HG03460 (cell line): ENCODE results near the gene PEX16.
A peak's percentile ranks its signal among the peaks of the same experiment; 100 is the strongest.

Experiments
- ATAC-seq: cut with Tn5 transposase; IDR thresholded peaks from one replicate; pipeline ENCODE4 v1.9.1; 2021; ENCODE audit not compliant: unreplicated experiment

PEX16 gene

DNA sequence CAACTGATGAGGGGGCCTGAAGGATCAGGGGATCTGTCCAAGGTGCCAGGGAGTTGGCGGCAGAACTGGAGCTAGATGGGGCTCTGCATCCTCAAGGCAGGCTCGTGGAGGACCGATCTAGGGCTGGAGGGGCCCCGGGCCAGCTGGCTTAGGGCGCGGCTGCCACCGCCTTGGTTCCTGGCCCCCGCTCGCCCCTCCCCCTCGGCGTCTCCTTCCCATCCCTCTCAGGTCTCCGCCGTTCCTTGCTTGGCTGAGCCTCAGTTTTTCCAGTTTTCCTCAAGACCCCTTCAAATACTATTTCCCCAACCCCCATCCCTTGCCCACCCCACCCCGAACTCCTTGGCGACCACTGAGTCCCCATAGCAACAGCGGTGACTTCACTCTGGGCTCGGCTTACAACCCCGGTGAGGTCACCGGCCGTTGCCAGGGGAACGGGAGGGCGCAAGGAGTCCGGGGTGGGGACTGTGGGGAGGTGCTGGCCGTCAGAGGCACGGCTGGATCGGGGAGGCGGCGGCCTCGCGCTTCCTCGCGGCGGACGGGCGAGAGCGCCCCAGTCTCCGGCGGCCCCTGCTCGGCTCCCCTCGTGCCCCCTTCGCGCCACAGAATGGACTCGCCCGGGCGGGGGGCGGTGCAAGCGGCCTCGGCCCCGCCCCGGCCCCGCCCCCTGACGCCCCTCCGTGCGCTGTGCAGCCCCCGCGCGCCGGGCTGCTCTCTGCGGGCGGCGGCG is 18.1 kb downstream of the PEX16 start:
- ATAC-seq, result peak; percentile 67

DNA sequence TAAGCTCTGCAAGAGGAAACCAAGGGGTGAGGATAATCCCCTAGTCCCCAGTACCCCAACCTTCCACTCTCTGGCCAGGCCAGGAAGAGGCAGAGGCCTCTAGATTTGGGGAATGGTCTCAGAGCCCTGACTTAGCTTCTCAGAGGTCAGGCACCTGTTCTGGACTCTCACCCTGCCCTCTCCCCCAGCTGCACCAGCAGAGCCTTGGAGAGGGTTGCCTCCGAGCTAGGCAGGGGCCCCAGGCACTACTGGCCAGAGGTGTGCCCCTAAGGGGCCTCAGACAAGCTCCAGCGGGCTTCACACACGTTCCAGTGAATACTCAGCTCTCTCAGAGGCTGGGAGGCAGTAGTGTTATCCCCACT is 18.6 kb downstream of the PEX16 start:
- ATAC-seq, result no peak

DNA sequence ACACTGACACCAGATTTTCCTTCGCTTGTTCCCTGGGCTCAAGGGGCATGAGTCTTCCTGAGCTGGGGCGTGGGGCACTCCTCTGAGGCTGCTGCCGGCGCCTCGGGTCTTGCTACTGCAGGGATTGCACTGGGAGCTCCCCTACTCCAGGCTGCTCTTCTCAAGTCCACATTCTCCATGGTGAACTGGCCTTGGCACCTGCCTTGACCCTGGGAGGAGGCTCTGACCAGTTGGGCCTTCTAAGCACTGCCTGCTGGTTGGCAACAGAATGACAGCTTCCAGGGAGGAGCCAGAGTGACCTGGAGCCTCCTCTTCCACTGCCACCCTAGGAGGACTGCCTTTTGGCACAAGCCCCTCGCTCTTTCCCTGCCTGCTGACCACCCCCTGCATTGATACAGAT is 20.1 kb downstream of the PEX16 start:
- no peak for ATAC-seq

DNA sequence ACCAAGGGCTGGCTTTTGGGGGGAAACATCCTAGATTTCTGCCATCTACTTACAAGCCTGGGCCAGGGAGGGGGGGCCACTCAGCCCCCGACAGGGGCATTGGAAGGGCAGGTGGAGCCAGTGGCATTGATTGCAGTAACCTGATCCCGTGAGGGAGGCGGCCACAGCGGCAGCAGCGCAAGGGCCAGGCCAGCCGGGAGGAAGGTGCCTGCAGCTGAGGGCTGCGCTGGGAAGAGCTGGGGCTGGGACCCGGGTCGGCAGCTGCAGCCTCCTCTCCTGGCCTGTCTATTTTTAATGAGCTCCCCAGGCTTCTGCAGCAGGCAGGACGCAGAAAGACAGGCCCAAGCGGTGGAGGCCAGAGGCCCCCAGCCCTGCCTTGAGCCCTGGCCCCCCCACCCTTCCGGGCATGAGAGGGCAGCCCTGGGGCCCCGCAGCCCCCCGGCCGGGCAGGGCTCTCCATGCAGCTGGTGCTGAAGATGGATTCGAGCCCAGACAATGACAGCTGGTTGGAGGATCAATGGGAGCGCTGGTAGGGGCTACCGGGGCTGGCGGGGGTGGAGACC is 21.2 kb downstream of the PEX16 start:
- no peak for ATAC-seq

DNA sequence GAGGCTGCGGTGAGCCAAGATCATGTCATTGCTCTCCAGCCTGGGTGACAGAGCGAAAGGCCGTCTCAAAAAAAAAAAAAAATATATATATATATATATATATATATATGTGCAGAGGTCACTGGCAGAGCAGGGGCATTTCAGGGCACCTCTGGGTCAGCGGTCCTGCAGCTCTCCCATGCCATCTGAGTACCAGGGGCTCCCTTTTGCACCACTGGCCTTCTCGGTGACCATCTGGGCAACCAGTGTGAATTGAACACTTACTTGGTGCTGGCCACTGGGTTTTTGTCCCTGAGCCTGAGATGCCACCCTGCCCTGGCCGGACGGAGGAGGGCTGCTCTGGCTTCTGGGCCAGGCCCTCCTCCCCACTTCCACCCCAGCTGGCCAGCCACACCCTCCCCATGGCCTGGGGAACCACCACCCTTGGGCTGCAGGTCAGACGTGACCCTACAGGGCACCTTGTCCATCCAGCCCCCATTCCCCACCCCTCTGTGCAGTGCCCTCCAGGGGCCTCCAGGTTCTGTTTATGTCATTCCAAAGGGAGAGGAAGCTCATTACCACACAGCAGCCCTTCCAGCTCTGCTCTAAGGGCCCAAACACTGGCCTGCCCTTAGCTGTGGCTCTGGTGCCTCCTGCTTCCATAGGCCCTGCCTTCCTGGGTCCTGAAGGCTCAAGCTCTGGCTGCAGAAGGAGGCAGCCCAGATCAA is 22.0 kb downstream of the PEX16 start:
- no peak for ATAC-seq

DNA sequence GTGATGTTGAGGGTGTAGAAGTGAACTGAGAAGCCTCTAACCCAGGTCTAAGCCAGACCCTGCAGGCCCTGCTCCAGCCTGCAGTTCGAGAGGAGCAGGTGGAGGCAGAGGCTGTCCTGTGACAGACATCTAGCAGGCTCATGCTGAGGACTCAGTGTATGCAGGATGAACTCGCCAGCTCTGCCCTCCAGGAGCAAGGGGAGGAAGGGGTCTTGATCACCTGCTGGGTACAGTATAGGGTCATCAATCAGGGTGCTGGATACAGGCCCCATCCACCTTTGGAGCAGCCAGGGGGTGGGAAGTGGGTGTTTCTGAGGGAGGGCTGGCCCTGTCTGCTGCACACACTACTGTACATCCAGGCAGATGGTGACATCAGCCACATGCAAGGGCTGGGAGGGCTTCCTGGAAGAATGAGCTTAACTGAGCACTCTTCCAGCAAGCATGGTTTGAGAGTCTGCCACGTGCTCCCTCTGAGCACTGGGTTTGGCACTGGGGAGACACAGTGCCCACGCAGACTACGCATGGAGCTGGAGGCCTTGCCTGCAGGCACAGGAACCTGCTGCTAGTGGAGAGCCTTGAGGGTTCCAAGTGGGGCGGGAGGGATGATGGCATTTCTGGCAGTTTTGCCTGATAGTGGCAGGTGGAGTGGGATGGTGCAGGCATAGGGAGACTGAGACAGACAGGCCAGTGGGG is 23.0 kb downstream of the PEX16 start:
- ATAC-seq, result no peak

DNA sequence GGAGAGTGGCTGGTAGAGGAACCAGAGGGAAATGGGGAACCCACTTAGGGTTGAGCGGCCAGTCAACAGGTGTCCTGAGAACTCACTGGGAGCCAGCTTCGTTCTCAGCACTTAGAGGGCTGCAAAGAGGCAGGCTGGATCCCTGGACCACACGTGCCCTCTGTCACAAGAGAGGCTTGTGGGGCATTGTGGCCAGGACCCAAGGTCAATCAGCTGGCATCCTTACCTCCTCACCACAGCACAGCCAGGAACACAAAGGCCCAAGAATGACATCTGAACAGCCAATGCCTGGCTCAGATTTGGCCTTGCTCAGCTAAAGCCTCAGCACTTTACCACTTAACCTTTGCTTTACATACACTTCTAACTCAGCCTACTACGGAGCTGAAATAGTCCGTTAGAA is 24.8 kb downstream of the PEX16 start:
- ATAC-seq, result no peak

DNA sequence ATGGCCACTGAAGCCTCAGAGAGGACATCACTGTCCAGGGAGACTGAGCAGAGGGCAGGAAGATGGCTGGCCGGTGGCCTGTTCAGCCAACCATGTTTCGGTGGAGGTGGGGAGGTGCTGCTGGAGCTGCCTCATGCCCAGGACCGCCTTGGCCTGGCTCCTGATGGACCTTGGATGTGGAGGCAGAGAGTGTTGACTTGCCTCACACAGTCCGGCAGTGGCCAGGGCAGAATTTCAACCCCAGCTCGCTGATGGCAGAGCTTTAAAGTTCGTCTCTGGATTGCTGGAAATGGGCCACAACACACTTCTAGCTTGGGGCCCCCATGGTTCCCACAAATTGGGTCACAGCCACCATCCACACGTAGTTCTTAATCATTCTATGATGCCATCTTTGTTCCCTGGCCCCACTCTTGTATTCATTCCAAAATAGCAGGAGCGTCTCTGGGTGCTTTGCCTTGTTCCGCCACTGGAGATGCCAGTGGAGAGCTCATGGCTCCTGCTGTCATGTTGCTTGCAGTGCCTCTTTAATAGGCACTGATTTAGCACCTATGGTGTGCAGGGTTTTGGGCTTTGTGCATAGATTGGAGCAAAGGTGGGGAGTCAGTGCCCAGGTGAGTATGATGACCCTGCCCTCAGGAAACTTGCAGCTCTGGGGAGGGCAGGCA is 26.7 kb downstream of the PEX16 start:
- ATAC-seq, result no peak

DNA sequence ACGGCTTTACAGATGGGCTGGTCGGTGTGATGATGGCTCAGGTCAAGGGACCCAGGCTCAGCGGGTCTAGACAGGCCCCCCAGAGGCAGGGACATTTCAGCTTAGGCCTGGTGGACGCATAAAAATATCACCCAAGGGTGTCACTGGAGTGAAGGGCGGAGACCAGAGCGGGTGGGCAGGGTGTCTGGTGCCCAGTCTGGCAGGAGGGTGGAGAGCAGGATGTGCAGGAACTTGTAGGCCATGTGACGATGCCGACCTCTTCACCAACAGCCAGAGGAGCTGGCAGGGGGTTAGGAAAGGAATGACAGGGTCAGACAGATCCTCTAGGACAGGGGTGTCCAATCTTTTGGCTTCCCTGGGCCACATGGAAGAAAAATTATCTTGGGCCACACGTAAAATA is 27.7 kb downstream of the PEX16 start:
- ATAC-seq, result no peak

DNA sequence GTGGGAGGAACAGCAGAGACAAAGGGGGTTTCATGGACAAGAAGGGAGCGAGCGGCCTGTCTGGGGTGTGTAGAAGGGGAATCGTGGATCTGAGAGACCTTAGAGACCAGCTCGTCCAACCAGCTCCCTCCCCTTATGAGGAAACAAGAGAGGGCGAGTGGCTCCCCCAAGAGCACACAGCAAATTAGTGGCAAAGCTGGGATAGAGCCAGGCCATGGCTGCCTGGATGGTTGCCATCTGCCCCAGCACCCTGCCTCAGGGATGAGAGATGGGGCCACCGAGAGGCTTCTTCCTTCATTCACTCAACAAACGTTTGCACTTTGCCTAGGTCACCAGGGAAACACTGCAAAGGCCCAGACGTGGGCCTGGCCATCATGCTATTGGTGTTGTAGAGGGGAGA is 28.1 kb downstream of the PEX16 start:
- ATAC-seq, result no peak

DNA sequence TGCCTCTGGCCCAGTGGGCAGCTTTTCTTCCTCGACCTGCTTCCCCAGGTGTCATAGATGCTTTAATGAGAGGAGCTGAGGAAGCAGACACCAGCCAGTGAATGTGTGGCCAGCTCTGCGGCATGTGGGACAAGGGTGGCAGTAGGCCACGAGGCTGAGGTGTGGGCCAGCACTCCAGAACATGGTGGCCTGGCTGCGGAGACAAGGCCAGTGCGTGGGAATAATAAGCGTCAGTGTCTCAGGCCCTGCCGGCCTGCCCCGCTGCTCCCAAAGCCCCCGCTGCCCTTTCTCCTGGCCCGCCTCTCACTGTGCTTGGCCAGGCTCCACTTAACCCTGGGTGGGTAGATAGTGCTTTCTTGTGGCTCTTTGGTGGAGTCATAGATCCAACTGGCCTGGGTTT is 30.1 kb downstream of the PEX16 start:
- no peak for ATAC-seq

DNA sequence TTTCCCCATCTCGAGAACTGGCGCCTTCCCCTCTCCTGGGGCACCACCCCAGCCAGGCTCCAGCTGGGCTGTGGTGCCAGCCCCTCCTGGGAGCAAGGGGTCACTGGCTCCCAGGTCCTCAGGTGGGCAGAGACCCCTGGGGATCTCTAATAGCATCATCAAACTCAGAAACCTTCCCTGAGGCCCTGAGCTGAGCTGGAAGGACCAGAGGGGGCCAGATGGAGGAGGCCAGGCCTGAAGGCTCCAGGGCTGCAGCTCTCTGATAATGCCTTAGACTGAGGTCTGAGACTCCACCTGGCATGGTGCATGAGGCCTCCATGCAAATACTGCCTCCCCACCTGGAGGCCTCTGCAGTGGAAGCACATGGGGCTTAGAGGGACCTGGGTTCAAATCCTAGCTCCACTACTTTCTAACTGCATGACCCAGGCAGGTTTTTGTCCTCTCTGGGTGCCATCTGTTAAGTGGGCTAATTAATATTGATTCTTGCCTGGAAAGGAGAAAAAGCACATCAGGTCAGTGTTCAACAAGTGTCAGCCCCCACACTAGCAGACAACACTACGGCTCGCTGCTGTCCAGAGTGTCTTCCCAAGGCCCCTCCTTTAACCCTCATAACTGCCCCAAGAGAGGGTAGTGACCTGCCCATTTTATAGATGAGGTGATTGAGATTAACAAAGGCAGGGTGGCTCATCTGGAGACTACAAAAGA is 30.7 kb downstream of the PEX16 start:
- ATAC-seq, result no peak

DNA sequence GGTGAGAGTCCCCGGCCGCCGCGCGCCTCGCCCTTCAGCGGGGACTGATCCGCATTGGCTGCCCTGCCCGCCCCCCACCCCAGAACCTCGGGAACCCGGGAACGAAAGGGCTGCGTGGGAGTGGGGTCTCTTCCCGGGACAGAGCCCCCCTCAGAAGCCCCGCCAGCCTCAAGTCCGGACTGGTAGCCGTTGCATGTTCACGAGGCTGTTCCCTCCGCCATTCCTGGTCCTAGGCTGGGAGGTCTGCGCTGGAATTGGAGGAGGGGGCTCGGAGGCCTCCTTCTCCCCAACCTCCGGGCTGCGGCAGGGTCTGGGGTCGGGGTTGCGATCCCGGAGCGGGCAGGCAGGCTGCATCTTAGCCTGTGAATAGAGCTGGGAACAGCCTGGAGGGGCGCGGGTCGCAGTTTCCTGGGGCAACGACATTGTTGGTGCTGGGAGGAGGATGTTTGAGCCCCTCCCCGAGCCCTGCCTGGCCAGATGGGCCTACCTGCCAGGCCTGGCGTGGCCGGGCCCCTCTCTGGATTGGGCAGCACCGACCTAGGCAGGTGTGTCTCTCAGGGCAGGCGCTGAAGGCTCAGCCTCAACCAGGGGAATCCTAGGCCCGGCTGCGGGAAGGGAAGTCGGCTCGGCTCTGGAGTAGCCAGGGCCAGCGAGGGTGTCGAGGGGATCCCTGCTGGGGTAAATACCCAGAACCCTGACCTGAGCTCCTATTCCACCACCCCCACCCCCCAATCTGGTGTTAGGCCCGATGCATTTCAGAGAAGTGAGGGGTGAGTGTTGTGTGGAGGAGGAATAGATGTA is 31.6 kb downstream of the PEX16 start:
- ATAC-seq, result no peak

DNA sequence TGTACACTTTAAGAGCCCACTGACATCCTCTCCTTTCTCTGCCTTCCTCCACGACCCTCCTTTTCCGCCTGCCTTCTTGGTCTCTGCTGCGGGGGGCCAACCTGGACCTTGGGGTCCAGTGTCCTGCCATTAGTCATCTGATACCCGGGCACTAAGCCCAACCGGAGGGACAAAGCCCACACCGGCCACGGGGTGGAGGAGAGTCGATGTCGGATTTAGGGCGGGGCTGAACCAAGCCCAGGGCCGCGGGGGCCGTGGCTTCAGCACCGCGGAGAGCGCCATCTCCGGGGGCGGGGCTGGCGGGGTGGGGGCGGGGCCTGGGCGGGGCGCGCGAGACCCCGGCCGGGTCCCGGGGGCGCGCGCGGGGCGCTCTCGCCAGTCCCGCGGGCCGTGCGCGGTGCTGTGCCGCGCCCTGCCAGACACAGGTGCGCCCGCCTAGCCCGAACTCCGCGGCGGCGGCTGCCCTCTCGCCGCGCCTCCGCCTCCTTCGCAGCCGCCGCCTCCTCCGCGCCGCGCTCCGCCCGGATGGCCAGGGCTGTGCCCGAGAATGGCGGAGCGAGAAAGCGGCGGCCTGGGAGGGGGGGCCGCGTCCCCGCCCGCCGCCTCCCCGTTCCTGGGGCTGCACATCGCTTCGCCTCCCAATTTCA is 32.3 kb downstream of the PEX16 start, which contains the start of gene MAPK8IP1:
Gene MAPK8IP1, plus strand, starts transcription at position 378 of the 647 bp plus-strand sequence. Its CDS starts 170 bp downstream, at position 548.
- ATAC-seq, result peak; percentile 66

DNA sequence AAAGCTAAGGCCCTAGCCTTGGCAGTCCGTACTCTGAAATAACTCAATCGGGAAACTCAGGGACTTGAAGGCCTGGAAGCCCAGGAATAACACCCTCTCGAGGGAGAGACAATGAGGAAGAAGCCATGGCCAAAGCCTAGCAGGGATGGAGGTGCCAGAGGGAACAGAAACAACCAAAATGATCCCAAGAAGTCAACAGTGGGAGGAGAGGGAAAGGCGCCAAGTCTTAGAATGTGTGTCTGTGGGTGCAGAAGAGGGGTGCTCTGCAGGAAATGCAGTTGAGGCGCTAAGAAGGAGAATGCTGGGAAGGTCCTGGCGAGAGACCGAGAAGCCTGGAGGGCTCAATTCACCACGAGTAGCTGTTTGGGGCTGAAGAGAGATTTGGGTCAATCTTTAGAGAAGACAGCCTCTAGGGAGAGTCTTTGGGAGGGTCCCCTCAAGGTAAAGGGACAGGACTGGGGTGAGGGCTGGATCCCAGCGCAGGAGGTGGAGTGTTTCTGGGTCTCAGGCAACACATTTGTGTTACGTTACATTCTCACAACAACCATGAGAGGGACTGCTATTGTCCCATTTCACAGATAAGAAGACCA is 33.0 kb downstream of the PEX16 start:
- no peak for ATAC-seq

DNA sequence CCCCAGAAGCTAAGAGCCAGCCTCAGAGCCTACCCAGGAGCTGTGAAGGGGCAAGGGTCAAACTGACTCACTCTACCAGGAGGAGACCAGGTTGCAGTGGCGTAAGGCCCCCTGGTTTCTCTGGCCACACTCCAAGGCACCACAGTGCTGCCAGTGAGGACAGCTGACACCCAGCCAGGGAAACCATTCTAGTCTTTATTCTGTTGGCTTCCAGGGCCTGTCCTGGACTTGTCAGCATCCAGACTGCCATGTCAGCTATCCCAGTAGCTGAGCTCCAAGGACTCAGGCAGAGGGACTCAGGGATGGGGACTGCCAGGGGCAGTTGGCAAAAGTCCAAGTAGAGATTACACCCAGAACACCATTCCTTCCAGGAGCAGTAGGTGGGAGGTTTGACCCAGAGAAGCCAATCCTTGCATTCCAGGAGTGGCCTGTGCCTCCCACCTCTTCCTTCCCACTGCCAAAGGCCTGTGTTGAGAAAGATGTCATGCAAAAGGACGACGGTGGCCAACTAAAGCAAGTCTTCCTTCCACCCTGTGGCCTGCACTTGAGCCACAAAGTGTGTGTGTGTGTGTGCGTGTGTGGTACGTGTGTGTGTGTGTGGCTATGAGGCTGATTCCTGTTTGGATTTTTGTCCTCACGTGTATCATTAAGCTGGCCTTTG is 35.8 kb downstream of the PEX16 start:
- ATAC-seq, result no peak

DNA sequence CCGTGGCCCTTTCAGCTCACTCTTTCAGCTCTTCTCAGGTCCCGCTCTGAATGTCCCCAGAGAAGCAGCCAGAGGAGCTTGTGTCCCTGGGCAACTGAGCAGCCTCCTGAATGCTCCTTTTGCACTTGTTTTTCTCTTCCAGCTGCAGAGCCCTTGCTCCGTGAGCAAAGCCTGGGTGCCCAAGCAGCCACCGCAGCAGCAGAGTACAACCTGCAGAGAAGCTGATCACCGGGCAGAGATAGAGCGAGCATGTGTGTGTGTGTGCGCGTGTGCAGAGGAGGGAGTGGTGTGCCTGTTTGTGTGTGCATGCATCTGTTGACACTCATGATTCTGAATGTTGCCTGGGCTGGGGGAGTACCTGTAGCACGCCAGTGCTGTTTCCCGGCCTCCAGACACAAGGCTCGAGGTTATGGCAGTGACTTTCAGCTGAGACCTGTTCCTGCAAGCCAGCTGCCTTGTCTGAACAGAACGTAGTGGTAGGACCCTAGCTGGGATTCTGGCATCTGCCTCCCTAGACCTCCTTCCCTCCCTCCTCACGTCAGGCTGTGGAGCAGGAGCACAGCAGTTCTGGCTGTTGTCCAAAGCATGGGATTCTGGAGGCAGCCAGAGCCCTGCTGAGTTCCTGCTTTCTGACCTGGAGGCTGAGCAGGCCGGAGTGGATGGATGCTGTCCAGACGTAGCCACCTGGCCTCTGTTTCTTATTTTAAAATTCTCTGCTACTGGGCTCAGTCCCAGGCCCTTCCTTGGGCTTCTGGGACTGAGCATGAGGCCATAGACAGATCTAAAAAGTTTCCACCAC is 36.7 kb downstream of the PEX16 start:
- no peak for ATAC-seq
